CD4-positive, CD25-positive, alpha-beta regulatory T cell (primary cell): Measurements from ENCODE around the gene CNIH2. TPM values are rescaled to one million over a fixed set of nuclear protein-coding genes. Genes with fewer than 3 reads are reported as not detected.
"Not testable (repeated sequence)": the region's sequence is repeated elsewhere in the genome, so short reads cannot be mapped to it uniquely, and the experiment has no call there.

Experiments used
- ATAC-seq, 2 donors: fragments of 150-1000 bp; cut with Tn5 transposase; one replicate each; pipeline ENCODE4 v1.10.0; 2021; ENCODE audit warnings: low read depth in 2 of 2, moderate number of reproducible peaks in 2 of 2, moderate library complexity in 1 of 2
- DNase-seq, 3 donors: peaks; one replicate each; pipeline versions ENCODE4 v3.0.0 to v3.0.0-alpha.2; 2012 to 2022; ENCODE audit warnings: mixed read lengths in 1 of 3
- H3K27ac ChIP-seq: one replicate; pipeline ENCODE4 v1.7.0; 2013; ENCODE audit warnings: mild to moderate bottlenecking, low read length; ENCODE audit not compliant: insufficient read depth, poor library complexity, severe bottlenecking
- H3K27me3 ChIP-seq: one replicate; pipeline ENCODE4 v1.7.0; 2013; ENCODE audit warnings: low read length; ENCODE audit not compliant: control insufficient read depth, insufficient read depth
- H3K36me3 ChIP-seq: one replicate; pipeline ENCODE4 v1.7.0; 2013; ENCODE audit warnings: mild to moderate bottlenecking, low read length, moderate library complexity; ENCODE audit not compliant: control insufficient read depth, insufficient read depth
- H3K4me1 ChIP-seq: 2 replicates; pipeline ENCODE4 v1.7.0; 2013; ENCODE audit warnings: mild to moderate bottlenecking, low read length; ENCODE audit not compliant: insufficient read depth, control insufficient read depth, poor library complexity, severe bottlenecking
- H3K4me3 ChIP-seq: one replicate; pipeline ENCODE4 v1.7.0; 2013; ENCODE audit warnings: low read depth, mild to moderate bottlenecking, low read length, moderate library complexity
- H3K9me3 ChIP-seq, 2 experiments: 1 replicate in 1 of 2; 2 replicates in 1 of 2; pipeline ENCODE4 v1.7.0; 2013; ENCODE audit warnings: low read length in 2 of 2, mild to moderate bottlenecking in 1 of 2, moderate library complexity in 1 of 2; ENCODE audit not compliant: control insufficient read depth in 2 of 2
- H3K27ac Mint-ChIP-seq, 3 donors: one replicate each; pipeline ENCODE4 v1.8.0; 2020 to 2022; ENCODE audit warnings: mild to moderate bottlenecking in 3 of 3, mixed read lengths in 3 of 3, moderate library complexity in 2 of 3
- H3K27me3 Mint-ChIP-seq: one replicate; pipeline ENCODE4 v1.8.0; 2022; ENCODE audit warnings: mild to moderate bottlenecking, mixed read lengths
- H3K36me3 Mint-ChIP-seq: one replicate; pipeline ENCODE4 v1.8.0; 2020; ENCODE audit warnings: mixed read lengths
- H3K4me1 Mint-ChIP-seq, 4 donors: one replicate each; pipeline ENCODE4 v1.8.0; 2020 to 2022; ENCODE audit warnings: mixed read lengths in 4 of 4, mild to moderate bottlenecking in 1 of 4
- H3K4me3 Mint-ChIP-seq, 4 donors: one replicate each; pipeline ENCODE4 v1.8.0; 2020 to 2022; ENCODE audit warnings: mild to moderate bottlenecking in 4 of 4, mixed read lengths in 4 of 4, moderate library complexity in 3 of 4
- H3K9me3 Mint-ChIP-seq, 7 donors: one replicate each; pipeline ENCODE4 v1.8.0; 2020 to 2022; ENCODE audit warnings: mixed read lengths in 7 of 7, mild to moderate bottlenecking in 3 of 7, moderate library complexity in 2 of 7
- polyA plus RNA-seq, 4 donors: library from polyadenylated mRNA; unstranded; fragments of 300-500 nt; fragmentation: Illumina TruSeq; gene quantifications; one replicate each; pipeline ENCODE4 v1.2.3, GENCODE V29; 2021
- total RNA-seq: library from RNA; stranded (reverse); gene quantifications from one replicate; pipeline ENCODE4 v1.2.3, GENCODE V29; 2022

Gene CNIH2
- total and polyA plus RNA-seq, 5 donors from 2014 or later: 4.5 TPM; not detected in 4

DNA sequence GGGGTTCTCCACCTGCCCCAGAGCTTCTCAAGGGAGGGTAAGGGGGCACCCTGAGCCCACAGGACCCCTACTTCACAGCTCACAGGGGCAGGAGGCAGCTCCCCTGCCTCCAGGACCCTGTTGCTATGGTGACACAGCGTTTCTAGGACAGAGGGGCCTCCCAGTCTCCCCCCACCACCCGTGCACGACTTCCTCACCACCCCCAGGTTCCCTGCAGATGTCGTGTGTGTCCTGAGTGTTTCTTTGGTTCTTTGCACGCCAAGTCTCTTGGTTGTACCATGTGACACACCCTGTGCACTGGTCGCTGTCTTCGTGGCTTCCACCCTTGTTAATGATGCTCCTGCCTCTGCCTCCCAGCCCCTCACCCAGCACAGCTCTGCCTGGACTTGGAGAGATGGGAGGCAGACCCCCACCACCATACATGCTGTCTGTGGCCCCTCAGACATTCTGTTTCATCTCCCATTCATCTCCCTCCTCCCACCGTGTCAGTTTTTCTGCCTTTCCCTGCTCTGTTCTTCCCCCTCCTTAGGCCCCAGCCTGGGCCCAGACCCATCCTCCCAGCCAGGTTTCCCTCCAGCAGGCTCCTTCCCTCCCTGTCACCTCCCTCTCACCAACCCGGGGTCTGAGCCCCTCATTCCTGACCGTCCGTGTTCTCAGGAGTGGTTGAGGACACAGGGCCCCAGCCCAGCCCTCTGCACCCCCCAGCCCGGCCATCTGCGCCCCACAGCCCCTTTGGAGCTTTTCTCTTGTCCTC, 34.0 kb upstream of the CNIH2 start:
- no peak for DNase-seq
- no peak overlapping the region for H3K4me3 Mint-ChIP-seq
- H3K9me3 Mint-ChIP-seq: no peaks in the 10 kb centered on the region
- H3K36me3 Mint-ChIP-seq: peaks cover 29% of the 10 kb centered on the region
- Histone ChIP-seq H3K4me1 (no peaks in the 10 kb centered on the region), H3K27me3 (no peaks in the 10 kb centered on the region), H3K4me3 (no peak overlapping the region), H3K36me3 (peaks cover 62% of the 10 kb centered on the region), H3K27ac (no peak overlapping the region), H3K9me3 (no peaks in the 10 kb centered on the region)
- H3K27ac Mint-ChIP-seq: peak overlapping the region in 1 of 3 donors; percentile 71
- H3K4me1 Mint-ChIP-seq: peaks cover 0 to 5% (median 0%) of the 10 kb centered on the region in 4 donors
- ATAC-seq: no peak
- H3K27me3 Mint-ChIP-seq: no peaks in the 10 kb centered on the region

DNA sequence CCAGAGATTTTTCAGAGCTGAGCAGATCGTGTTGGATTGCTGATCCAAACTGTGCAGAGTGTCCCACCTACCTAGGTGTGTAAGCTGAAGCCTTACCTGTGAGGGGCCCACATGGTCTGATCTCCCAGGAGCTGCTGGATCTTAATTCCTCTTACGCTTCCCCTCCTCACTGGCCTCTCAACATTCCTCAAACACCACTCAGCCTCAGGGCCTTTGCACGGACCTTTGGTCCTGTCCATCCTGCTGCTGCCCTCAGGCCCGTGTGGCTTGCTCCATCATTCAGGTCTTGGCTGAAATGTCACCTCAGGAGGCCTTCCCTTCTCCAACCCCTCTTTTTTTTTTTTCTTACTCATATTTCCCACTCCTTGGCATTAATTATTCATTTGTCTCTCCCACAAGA, 30.7 kb upstream of the CNIH2 start:
- H3K4me1 Mint-ChIP-seq: peaks cover 0 to 8% (median 5%) of the 10 kb centered on the region in 4 donors
- H3K27ac Mint-ChIP-seq: peak overlapping the region in 1 of 3 donors; percentile 37
- peak overlapping the region in 2 of 4 donors; percentile 28 to 60 for H3K4me3 Mint-ChIP-seq
- no peak overlapping the region for H3K27ac ChIP-seq
- no peaks in the 10 kb centered on the region for H3K27me3 Mint-ChIP-seq
- ATAC-seq: no peak
- H3K4me1 ChIP-seq: no peaks in the 10 kb centered on the region
- no peaks in the 10 kb centered on the region for H3K27me3 ChIP-seq
- H3K9me3 ChIP-seq: no peaks in the 10 kb centered on the region
- H3K4me3 ChIP-seq: no peak overlapping the region
- peaks cover 38% of the 10 kb centered on the region for H3K36me3 ChIP-seq
- peaks cover 22% of the 10 kb centered on the region for H3K36me3 Mint-ChIP-seq
- H3K9me3 Mint-ChIP-seq: no peaks in the 10 kb centered on the region
- no peak for DNase-seq

DNA sequence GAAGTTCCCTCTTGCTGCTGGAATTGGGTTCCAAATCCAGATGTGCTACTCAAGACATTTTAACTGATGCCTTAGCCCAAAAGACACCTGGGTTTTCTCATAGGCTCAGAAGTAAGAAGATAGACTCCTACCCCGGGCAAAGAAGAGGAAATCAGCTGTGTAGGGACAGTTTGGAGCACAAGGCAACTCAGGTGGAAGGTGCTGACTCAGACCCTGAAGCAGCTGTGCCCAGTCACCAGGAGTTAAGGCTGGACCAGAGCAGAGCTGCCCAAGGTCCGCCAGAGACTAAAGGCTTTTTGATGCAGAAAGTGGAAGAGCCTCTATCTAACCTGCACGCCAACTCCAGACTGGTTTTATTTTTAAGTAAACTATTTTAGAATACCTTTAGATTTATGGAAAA, 30.2 kb upstream of the CNIH2 start:
- H3K27me3 ChIP-seq: no peaks in the 10 kb centered on the region
- DNase-seq (no peak), ATAC-seq (no peak)
- Mint-ChIP-seq H3K27ac (no peak overlapping the region), H3K9me3 (no peaks in the 10 kb centered on the region), H3K4me1 (peaks cover 0 to 8% (median 5%) of the 10 kb centered on the region in 4 donors), H3K36me3 (peaks cover 22% of the 10 kb centered on the region), H3K4me3 (no peak overlapping the region), H3K27me3 (no peaks in the 10 kb centered on the region)
- no peaks in the 10 kb centered on the region for H3K9me3 ChIP-seq
- no peak overlapping the region for H3K4me3 ChIP-seq
- H3K27ac ChIP-seq: no peak overlapping the region
- H3K36me3 ChIP-seq: peaks cover 34% of the 10 kb centered on the region
- H3K4me1 ChIP-seq: no peaks in the 10 kb centered on the region

DNA sequence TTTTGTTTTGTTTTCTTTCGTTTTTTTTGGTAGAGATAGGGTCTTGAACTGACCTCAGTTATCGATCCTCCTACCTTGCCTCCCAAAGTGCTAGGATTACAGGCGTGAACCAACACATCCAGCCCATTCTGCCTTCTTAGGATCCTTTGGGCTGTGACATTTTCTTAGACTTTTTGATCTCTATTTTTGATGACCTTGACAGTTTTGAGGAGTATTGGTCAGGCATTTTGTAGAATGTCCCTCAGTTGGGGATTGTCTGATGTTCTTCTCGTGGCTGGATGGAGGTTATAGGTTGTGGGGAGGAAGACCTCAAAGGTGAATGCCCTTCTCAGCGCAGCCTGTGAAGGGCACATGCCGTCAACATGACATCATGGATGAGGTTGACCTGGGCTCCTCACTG, 29.1 kb upstream of the CNIH2 start:
- peak overlapping the region in 1 of 3 donors; percentile 69 for H3K27ac Mint-ChIP-seq
- DNase-seq (no peak), ATAC-seq (no peak)
- Histone ChIP-seq H3K27ac (no peak overlapping the region), H3K4me1 (no peaks in the 10 kb centered on the region), H3K9me3 (no peaks in the 10 kb centered on the region), H3K27me3 (no peaks in the 10 kb centered on the region), H3K4me3 (no peak overlapping the region), H3K36me3 (peaks cover 28% of the 10 kb centered on the region)
- peaks cover 0 to 15% (median 10%) of the 10 kb centered on the region in 4 donors for H3K4me1 Mint-ChIP-seq
- no peaks in the 10 kb centered on the region for H3K27me3 Mint-ChIP-seq
- H3K4me3 Mint-ChIP-seq: peak overlapping the region in 1 of 4 donors; percentile 33
- peaks cover 22% of the 10 kb centered on the region for H3K36me3 Mint-ChIP-seq
- H3K9me3 Mint-ChIP-seq: peaks cover 0 to 1% (median 0%) of the 10 kb centered on the region in 7 donors

DNA sequence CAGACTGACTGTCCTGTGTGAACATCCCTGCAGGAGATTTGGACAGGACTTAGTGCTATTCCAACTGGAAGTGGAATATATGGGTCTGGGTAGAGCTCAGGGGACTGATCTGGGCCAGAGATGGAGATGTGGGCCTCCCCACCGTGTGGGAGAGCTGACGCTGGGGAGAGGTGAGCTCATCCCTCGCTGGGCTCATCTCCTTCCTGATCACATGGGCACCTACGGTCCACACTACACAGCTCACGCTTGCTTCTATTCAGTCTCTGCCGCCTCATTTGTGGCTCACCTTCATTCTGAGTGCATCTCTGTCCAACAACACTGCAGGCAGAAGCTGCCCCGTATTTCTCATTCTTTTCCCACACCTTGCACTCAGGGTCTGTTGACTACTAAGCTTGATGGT, 26.2 kb upstream of the CNIH2 start:
- H3K4me1 ChIP-seq: peaks cover 8% of the 10 kb centered on the region
- peaks cover 0 to 3% (median 0%) of the 10 kb centered on the region in 7 donors for H3K9me3 Mint-ChIP-seq
- peaks cover 16% of the 10 kb centered on the region for H3K36me3 Mint-ChIP-seq
- H3K27ac ChIP-seq: no peak overlapping the region
- H3K4me3 ChIP-seq: no peak overlapping the region
- H3K9me3 ChIP-seq: no peaks in the 10 kb centered on the region
- no peak for DNase-seq
- H3K27me3 ChIP-seq: no peaks in the 10 kb centered on the region
- peak overlapping the region; percentile 44 to 93 (median 74) for H3K27ac Mint-ChIP-seq
- H3K27me3 Mint-ChIP-seq: no peaks in the 10 kb centered on the region
- H3K36me3 ChIP-seq: peaks cover 16% of the 10 kb centered on the region
- peak overlapping the region in 1 of 4 donors; percentile 24 for H3K4me3 Mint-ChIP-seq
- H3K4me1 Mint-ChIP-seq: peaks cover 0 to 29% (median 14%) of the 10 kb centered on the region in 4 donors
- no peak for ATAC-seq

DNA sequence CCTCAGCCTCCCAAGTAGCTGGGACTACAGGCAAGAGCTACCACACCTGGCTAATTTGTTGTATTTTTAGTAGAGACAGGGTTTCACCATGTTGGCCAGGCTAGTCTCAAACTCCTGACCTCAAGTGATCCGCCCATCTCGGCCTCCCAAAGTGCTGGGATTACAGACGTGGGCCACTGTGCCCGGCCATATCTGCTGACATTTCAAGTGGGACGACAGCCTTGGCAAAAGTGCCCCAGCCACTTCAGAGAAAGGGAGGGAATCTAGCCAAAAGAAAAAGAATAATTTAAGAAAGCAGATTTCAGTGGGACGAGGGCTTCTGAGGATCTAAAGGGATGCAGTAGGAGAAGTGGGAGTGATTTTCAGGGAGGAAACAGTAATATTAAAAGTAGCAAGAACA, 24.9 kb upstream of the CNIH2 start:
- not testable (repeated sequence) for H3K4me3 ChIP-seq, DNase-seq, H3K9me3 ChIP-seq, H3K27ac ChIP-seq, ATAC-seq, H3K36me3 ChIP-seq, H3K27me3 Mint-ChIP-seq, H3K27me3 ChIP-seq, H3K9me3 Mint-ChIP-seq, H3K4me3 Mint-ChIP-seq
- Mint-ChIP-seq H3K4me1 (peaks cover 0 to 34% (median 17%) of the 10 kb centered on the region in 4 donors), H3K27ac (peak overlapping the region; percentile 37 to 85 (median 49)), H3K36me3 (peaks cover 12% of the 10 kb centered on the region)
- H3K4me1 ChIP-seq: peaks cover 17% of the 10 kb centered on the region

DNA sequence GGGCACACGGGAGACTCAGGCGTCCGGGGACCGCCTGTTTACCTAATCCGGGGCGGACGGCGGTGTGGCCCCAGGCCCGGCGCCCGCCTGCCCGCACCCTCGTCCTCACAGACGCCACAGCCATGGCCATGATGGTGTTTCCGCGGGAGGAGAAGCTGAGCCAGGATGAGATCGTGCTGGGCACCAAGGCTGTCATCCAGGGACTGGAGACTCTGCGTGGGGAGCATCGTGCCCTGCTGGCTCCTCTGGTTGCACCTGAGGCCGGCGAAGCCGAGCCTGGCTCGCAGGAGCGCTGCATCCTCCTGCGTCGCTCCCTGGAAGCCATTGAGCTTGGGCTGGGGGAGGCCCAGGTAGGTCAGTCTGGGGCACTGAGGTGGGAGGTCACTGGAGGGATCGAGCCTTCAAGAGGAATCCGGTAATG, 19.5 kb upstream of the CNIH2 start:
- H3K27ac ChIP-seq: peak overlapping the region; percentile 99

More for the DNA sequence above, 19.5 kb upstream of the CNIH2 start:
- Mint-ChIP-seq H3K27ac (peak overlapping the region in 1 of 3 donors; percentile 79), H3K9me3 (peaks cover 0 to 2% (median 0%) of the 10 kb centered on the region in 7 donors), H3K4me3 (peak overlapping the region; percentile 94 to 96 (median 94)), H3K36me3 (peaks cover 10% of the 10 kb centered on the region), H3K4me1 (peaks cover 0 to 33% (median 17%) of the 10 kb centered on the region in 4 donors), H3K27me3 (peaks cover 5% of the 10 kb centered on the region)
- ATAC-seq: no peak
- Histone ChIP-seq H3K36me3 (peaks cover 24% of the 10 kb centered on the region), H3K9me3 (no peaks in the 10 kb centered on the region), H3K4me3 (peak overlapping the region; percentile 27), H3K4me1 (peaks cover 26% of the 10 kb centered on the region), H3K27me3 (no peaks in the 10 kb centered on the region)
- no peak for DNase-seq
